CD4-positive, alpha-beta T cell (primary cell): ENCODE data around the gene ZNF263. TPM values are rescaled to one million over a fixed set of nuclear protein-coding genes. Genes with fewer than 3 reads are reported as not detected.
"Not testable (repeated sequence)": the region's sequence is repeated elsewhere in the genome, so short reads cannot be mapped to it uniquely, and the experiment has no call there.

ENCODE experiments used
- ATAC-seq: fragments of 200-7000 bp; cut with Tn5 transposase; one replicate; pipeline ENCODE4 v1.10.0; 2022; ENCODE audit warnings: mild to moderate bottlenecking; ENCODE audit not compliant: poor library complexity
- CTCF ChIA-PET: fragments of 350-600 bp; sonication (Branson Sonifier 250); formaldehyde crosslinking; loops from one replicate; lab custom pipeline; 2021; ENCODE audit warnings: antibody characterized with exemption, inconsistent platforms; lab: Charles Lee
- POLR2A ChIA-PET: fragments of 350-600 bp; sonication (Branson Sonifier 250); formaldehyde crosslinking; loops from one replicate; lab custom pipeline; 2021; ENCODE audit warnings: antibody characterized with exemption, inconsistent platforms; lab: Charles Lee
- DNase-seq, 14 experiments: peaks; one replicate each; pipeline ENCODE4 v3.0.0-alpha.2; 2013 to 2020; ENCODE audit warnings: mixed read lengths in 2 of 14
- H3K27ac ChIP-seq, 2 donors: one replicate each; pipeline versions ENCODE4 v1.5.1 to v1.7.0; 2013; ENCODE audit warnings: low read length in 2 of 2, low read depth in 1 of 2, mild to moderate bottlenecking in 1 of 2
- H3K27me3 ChIP-seq, 2 experiments: 1 replicate in 1 of 2; 2 replicates in 1 of 2; pipeline versions ENCODE4 v1.6.1 to v1.7.0; 2013; ENCODE audit warnings: low read length in 2 of 2, control low read depth in 1 of 2, mild to moderate bottlenecking in 1 of 2, moderate library complexity in 1 of 2; ENCODE audit not compliant: insufficient read depth in 2 of 2, control insufficient read depth in 1 of 2
- H3K36me3 ChIP-seq: one replicate; pipeline ENCODE4 v1.6.1; 2013; ENCODE audit warnings: low read length, control low read depth; ENCODE audit not compliant: insufficient read depth
- H3K4me1 ChIP-seq: one replicate; pipeline ENCODE4 v1.6.1; 2013; ENCODE audit warnings: low read length, control low read depth; ENCODE audit not compliant: insufficient read depth
- H3K4me3 ChIP-seq: one replicate; pipeline ENCODE4 v1.5.1; 2013; ENCODE audit warnings: mild to moderate bottlenecking, low read length, moderate library complexity
- H3K9me3 ChIP-seq, 2 experiments: 1 replicate in 1 of 2; 2 replicates in 1 of 2; pipeline versions ENCODE4 v1.6.1 to v1.7.0; 2013; ENCODE audit warnings: low read length in 2 of 2, mild to moderate bottlenecking in 2 of 2, control low read depth in 1 of 2, moderate library complexity in 1 of 2; ENCODE audit not compliant: control insufficient read depth in 1 of 2, insufficient read depth in 1 of 2
- H3K27ac Mint-ChIP-seq: one replicate; pipeline ENCODE4 v1.8.0; 2020; ENCODE audit warnings: mixed read lengths
- H3K27me3 Mint-ChIP-seq: one replicate; pipeline ENCODE4 v1.8.0; 2021; ENCODE audit warnings: mixed read lengths
- H3K36me3 Mint-ChIP-seq: one replicate; pipeline ENCODE4 v1.8.0; 2021; ENCODE audit warnings: low read depth, mixed read lengths
- H3K4me1 Mint-ChIP-seq: one replicate; pipeline ENCODE4 v1.8.0; 2021; ENCODE audit warnings: low read depth, mixed read lengths
- H3K4me3 Mint-ChIP-seq: one replicate; pipeline ENCODE4 v1.8.0; 2020; ENCODE audit warnings: mild to moderate bottlenecking, mixed read lengths
- H3K9me3 Mint-ChIP-seq: one replicate; pipeline ENCODE4 v1.8.0; 2020; ENCODE audit warnings: mixed read lengths
- intact Hi-C, 2 experiments: fragments of 100-400 bp; cut with DNase I in 1 of 2; cut with micrococcal nuclease in 1 of 2; formaldehyde crosslinking; loops; one replicate each; pipeline versions ENCODE4 v1.15.1 to v1.9.0; 2023 to 2025; cut with DNase I, micrococcal nuclease
- total RNA-seq, 174 experiments: library from RNA in 2 of 174; stranded (reverse) in 2 of 174; gene quantifications; one replicate each; pipeline ENCODE4 v1.2.3 and lab custom pipeline; 2021 to 2026
- TF ChIP-seq, protein P1 (sequence below): fragments of 200-600 bp; IDR thresholded peaks from one replicate; pipeline ENCODE4 v1.8.0; 2022; ENCODE audit warnings: antibody characterized with exemption, mild to moderate bottlenecking

ZNF263 gene
- total RNA-seq, 2 experiments from 2014 or later = 35.3 to 39.4 TPM

- H3K27ac Mint-ChIP-seq = peak overlapping the region; percentile 96
- peaks cover 31% of the 10 kb centered on the region for H3K4me1 Mint-ChIP-seq
- intact Hi-C loops = loop anchor here (1.0 to 10.0 kb wide), 12 partner anchors 19 to 236 kb away; partner anchors contain the start of genes OR1F1 (in 2 of the 2), ZNF174 (in 2 of the 2), ZNF263 (in 2 of the 2) and ZSCAN32 (in 2 of the 2)
- H3K9me3 Mint-ChIP-seq = no peaks in the 10 kb centered on the region
- peak overlapping the region; percentile 92 for H3K4me3 Mint-ChIP-seq
- CTCF ChIA-PET = interaction anchor here (0.5 to 0.9 kb wide), 2 partner anchors 193 to 199 kb away, joined by 3 read pairs; no protein-coding TSS in a partner anchor
- peaks cover 0 to 4% of the 10 kb centered on the region in 2 experiments for H3K9me3 ChIP-seq
- no peaks in the 10 kb centered on the region for H3K27me3 Mint-ChIP-seq
- DNase-seq (peak; percentile 92 to 98 (median 96)), ATAC-seq (peak; percentile 85)
- H3K36me3 ChIP-seq = peaks cover 18% of the 10 kb centered on the region
- peak overlapping the region; percentile 95 to 96 for H3K27ac ChIP-seq
- peaks cover 47% of the 10 kb centered on the region for H3K4me1 ChIP-seq
- no peaks in the 10 kb centered on the region for H3K27me3 ChIP-seq
- peak overlapping the region; percentile 91 for H3K4me3 ChIP-seq
- POLR2A ChIA-PET = interaction anchor here (0.7 to 7.3 kb wide), 20 partner anchors 9 to 248 kb away, joined by 3 to 99 read pairs (median 6); partner anchors contain the start of genes OR1F1, TIGD7, ZNF174 and ZNF200
- TF ChIP-seq, protein P1, sequence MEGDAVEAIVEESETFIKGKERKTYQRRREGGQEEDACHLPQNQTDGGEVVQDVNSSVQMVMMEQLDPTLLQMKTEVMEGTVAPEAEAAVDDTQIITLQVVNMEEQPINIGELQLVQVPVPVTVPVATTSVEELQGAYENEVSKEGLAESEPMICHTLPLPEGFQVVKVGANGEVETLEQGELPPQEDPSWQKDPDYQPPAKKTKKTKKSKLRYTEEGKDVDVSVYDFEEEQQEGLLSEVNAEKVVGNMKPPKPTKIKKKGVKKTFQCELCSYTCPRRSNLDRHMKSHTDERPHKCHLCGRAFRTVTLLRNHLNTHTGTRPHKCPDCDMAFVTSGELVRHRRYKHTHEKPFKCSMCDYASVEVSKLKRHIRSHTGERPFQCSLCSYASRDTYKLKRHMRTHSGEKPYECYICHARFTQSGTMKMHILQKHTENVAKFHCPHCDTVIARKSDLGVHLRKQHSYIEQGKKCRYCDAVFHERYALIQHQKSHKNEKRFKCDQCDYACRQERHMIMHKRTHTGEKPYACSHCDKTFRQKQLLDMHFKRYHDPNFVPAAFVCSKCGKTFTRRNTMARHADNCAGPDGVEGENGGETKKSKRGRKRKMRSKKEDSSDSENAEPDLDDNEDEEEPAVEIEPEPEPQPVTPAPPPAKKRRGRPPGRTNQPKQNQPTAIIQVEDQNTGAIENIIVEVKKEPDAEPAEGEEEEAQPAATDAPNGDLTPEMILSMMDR = no peak
- H3K36me3 Mint-ChIP-seq = peaks cover 52% of the 10 kb centered on the region
Observed at GRCh38 chr16:3264137-3265036, 18.9 kb upstream of the ZNF263 start.

- Histone ChIP-seq H3K36me3 (peaks cover 18% of the 10 kb centered on the region), H3K9me3 (peaks cover 0 to 4% of the 10 kb centered on the region in 2 experiments), H3K4me1 (peaks cover 44% of the 10 kb centered on the region), H3K4me3 (no peak overlapping the region), H3K27ac (no peak overlapping the region), H3K27me3 (no peaks in the 10 kb centered on the region)
- TF ChIP-seq, protein P1 = no peak
- Mint-ChIP-seq H3K4me1 (peaks cover 32% of the 10 kb centered on the region), H3K9me3 (no peaks in the 10 kb centered on the region), H3K36me3 (peaks cover 55% of the 10 kb centered on the region), H3K27ac (no peak overlapping the region), H3K27me3 (no peaks in the 10 kb centered on the region), H3K4me3 (no peak overlapping the region)
- DNase-seq (peak in 3 of 14 experiments; percentile 36 to 58 (median 40)), ATAC-seq (no peak)
- ChIA-PET CTCF (interaction anchor here (0.8 to 1.7 kb wide), 2 partner anchors 9 to 17 kb away, joined by 4 to 5 read pairs; partner anchors contain the start of gene ZNF263), POLR2A (interaction anchor here (1.0 to 7.3 kb wide), 7 partner anchors 10 to 134 kb away, joined by 3 to 99 read pairs (median 5); partner anchors contain the start of genes TIGD7, ZNF174, ZNF200 and ZNF263)
- intact Hi-C loops = loop anchor here in 1 of 2 experiments (10.0 kb wide), 1 partner anchor 82 kb away; the partner anchor contains the start of gene OR1F1
Observed at GRCh38 chr16:3266873-3267537, 16.3 kb upstream of the ZNF263 start.

DNA sequence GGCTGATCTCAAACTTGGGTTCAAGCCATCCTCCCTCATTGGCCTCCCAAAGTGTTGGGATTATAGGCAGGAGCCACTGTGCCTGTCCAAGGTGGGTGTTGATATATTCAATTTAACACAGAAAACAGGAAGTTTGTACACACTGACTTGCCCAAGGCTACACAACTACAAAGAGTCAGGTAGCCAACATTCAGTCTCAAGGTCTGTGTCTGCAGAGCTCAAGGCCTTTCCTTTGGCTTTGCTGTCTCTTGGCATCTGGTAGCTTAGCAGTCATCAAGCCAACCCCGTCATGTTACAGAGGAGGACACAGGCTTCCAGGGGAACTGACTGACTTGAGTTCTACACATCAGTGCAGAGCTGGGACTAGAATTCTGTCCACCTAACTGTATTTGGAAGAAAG, 15.0 kb upstream of the ZNF263 start:
- CTCF ChIA-PET = no interaction called here
- peaks cover 23% of the 10 kb centered on the region for H3K4me1 Mint-ChIP-seq

DNA sequence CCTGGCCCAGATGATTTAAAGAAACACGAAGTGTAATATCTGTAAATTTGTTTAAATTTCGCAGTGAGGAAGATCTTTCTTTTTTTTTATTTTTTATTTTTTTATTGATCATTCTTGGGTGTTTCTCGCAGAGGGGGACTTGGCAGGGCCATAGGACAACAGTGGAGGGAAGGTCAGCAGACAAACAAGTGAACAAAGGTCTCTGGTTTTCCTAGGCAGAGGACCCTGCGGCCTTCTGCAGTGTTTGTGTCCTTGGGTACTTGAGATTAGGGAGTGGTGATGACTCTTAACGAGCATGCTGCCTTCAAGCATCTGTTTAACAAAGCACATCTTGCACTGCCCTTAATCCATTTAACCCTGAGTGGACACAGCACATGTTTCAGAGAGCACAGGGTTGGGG, 12.6 kb upstream of the ZNF263 start:
- H3K4me1 ChIP-seq, CTCF ChIA-PET, H3K27ac ChIP-seq, DNase-seq, intact Hi-C loops, H3K27me3 ChIP-seq, H3K27me3 Mint-ChIP-seq, H3K9me3 Mint-ChIP-seq, H3K27ac Mint-ChIP-seq, ATAC-seq, H3K4me3 Mint-ChIP-seq, H3K4me1 Mint-ChIP-seq, POLR2A ChIA-PET, H3K4me3 ChIP-seq: not testable (repeated sequence)
- peaks cover 0 to 10% of the 10 kb centered on the region in 2 experiments for H3K9me3 ChIP-seq
- peaks cover 15% of the 10 kb centered on the region for H3K36me3 ChIP-seq
- H3K36me3 Mint-ChIP-seq = peaks cover 33% of the 10 kb centered on the region

More for the DNA sequence above, 15.0 kb upstream of the ZNF263 start:
- Histone ChIP-seq H3K9me3 (peaks cover 0 to 2% of the 10 kb centered on the region in 2 experiments), H3K4me1 (peaks cover 32% of the 10 kb centered on the region), H3K27me3 (no peaks in the 10 kb centered on the region), H3K27ac (no peak overlapping the region), H3K36me3 (peaks cover 18% of the 10 kb centered on the region), H3K4me3 (no peak overlapping the region)
- Mint-ChIP-seq H3K27ac (no peak overlapping the region), H3K36me3 (peaks cover 55% of the 10 kb centered on the region), H3K9me3 (no peaks in the 10 kb centered on the region), H3K27me3 (no peaks in the 10 kb centered on the region), H3K4me3 (peak overlapping the region; percentile 25)
- TF ChIP-seq, protein P1 = no peak
- DNase-seq = no peak
- POLR2A ChIA-PET = interaction anchor here (1.9 to 7.3 kb wide), 2 partner anchors 17 to 33 kb away, joined by 5 to 99 read pairs; partner anchors contain the start of genes ZNF200 and ZNF263
- intact Hi-C loops = loop anchor here in 1 of 2 experiments (10.0 kb wide), 1 partner anchor 83 kb away; the partner anchor contains the start of gene OR1F1
- ATAC-seq = no peak
